AG08396 (cell line): ENCODE measurements around the gene DENND4B.

Experiments
- DNase-seq: peaks from one replicate; pipeline ENCODE4 v3.0.0; 2012; ENCODE audit warnings: low spot score, mixed read lengths

Gene DENND4B

GRCh38 chr1:153945131-153945794 lies 1.3 kb downstream of the DENND4B start:
- DNase-seq = peak; percentile 53

- no peak for DNase-seq
Measured at GRCh38 chr1:153944827-153945117, 1.7 kb downstream of the DENND4B start.

GRCh38 chr1:153944005-153944826 lies 2.3 kb downstream of the DENND4B start:
- no peak for DNase-seq

GRCh38 chr1:153942766-153943549 lies 3.6 kb downstream of the DENND4B start:
- DNase-seq = no peak

GRCh38 chr1:153941826-153942725 lies 4.4 kb downstream of the DENND4B start:
- no peak for DNase-seq

- DNase-seq = no peak
Measured at GRCh38 chr1:153940756-153941155, 5.8 kb downstream of the DENND4B start.

GRCh38 chr1:153939476-153939875 lies 7.0 kb downstream of the DENND4B start:
- DNase-seq = no peak

GRCh38 chr1:153938996-153939395 lies 7.5 kb downstream of the DENND4B start:
- no peak for DNase-seq

- no peak for DNase-seq
Measured at GRCh38 chr1:153937331-153937730, 9.2 kb downstream of the DENND4B start.

- DNase-seq = no peak
Measured at GRCh38 chr1:153936011-153936802, 10.3 kb downstream of the DENND4B start.

GRCh38 chr1:153934746-153935145 lies 11.8 kb downstream of the DENND4B start:
- DNase-seq = no peak

GRCh38 chr1:153933955-153934354 lies 12.6 kb downstream of the DENND4B start:
- no peak for DNase-seq

GRCh38 chr1:153933430-153933829 lies 13.1 kb downstream of the DENND4B start:
- DNase-seq = no peak

GRCh38 chr1:153932156-153933131 lies 14.1 kb downstream of the DENND4B start:
- no peak for DNase-seq

GRCh38 chr1:153929981-153930948 lies 16.3 kb downstream of the DENND4B start:
- no peak for DNase-seq

GRCh38 chr1:153929426-153929825 lies 17.1 kb downstream of the DENND4B start:
- DNase-seq = no peak

- peak; percentile 23 for DNase-seq
Measured at GRCh38 chr1:153928791-153929341, 17.7 kb downstream of the DENND4B start.

- no peak for DNase-seq
Measured at GRCh38 chr1:153928245-153928644, 18.3 kb downstream of the DENND4B start.
